HCEC 1CT (cell line): ENCODE measurements around the gene LRRFIP2.
"Not testable (repeated sequence)": the region's sequence is repeated elsewhere in the genome, so short reads cannot be mapped to it uniquely, and the experiment has no call there.

ENCODE experiments used
- DNase-seq: peaks from one replicate; pipeline ENCODE4 v3.0.0-alpha.2; 2017

Gene LRRFIP2

DNA sequence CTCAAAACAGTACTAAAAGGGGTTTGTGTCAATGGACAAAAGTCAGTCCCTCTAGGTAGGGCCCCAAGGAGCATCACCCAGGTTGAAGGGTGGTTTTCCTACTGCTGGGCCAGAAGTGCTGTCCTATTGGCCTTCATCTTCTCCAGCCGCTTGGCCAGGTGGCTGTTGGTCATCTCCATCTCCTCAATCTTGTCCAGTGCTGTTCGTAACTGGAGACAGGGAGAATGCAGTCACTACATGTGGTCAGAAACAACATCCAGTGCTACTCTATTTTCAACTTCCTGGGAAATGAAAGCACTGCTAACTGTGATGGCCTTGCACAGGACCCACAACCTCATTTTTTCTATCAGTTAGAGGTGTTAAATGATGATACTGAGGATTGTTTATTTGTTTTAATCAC, 120.6 kb downstream of the LRRFIP2 start:
- DNase-seq: no peak

DNA sequence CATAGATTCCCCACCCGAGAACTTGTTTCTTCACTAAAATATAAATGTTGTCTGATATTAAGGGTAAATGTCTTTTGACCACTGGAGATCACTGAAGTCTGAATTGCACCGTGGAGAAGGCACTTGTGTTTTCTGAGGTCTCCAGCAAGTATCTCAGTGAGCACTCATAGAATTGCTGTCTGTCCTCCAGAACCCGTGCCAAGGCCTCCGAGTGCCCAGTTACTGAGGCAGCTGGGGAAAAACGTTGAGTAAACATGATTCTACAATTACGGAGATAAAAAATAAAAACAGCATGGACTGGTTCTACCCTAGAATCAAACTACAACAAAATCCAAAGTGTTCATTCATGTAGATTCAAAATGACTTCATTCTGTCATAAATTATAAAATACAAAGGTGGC, 121.0 kb downstream of the LRRFIP2 start:
- DNase-seq: no peak

- no peak for DNase-seq
Measured at GRCh38 chr3:37052860-37053259, 121.5 kb downstream of the LRRFIP2 start.

DNA sequence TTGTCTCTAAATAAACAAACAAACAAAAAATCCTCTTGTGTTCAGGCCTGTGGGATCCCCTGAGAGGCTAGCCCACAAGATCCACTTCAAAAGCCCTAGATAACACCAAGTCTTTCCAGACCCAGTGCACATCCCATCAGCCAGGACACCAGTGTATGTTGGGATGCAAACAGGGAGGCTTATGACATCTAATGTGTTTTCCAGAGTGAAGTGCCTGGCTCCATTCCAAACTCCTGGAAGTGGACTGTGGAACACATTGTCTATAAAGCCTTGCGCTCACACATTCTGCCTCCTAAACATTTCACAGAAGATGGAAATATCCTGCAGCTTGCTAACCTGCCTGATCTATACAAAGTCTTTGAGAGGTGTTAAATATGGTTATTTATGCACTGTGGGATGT, 124.1 kb downstream of the LRRFIP2 start:
- no peak for DNase-seq

DNA sequence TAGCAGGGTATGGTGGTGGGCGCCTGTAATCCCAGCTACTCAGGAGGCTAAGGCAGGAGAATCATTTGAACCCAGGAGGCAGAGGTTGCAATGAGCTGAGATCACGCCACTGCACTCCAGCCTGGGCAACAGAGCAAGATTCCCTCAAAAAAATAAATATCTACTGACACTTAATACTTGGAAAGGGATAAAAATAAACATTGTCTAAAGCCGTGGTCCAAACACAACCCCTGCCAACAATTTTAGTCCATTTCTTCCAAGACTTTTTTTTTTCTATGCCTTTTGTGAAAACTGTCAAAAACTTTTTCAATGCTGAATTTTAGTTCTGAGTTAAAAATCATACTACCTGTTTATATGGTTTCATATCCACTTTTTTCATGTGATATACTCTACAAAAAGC, 131.7 kb downstream of the LRRFIP2 start:
- DNase-seq: not testable (repeated sequence)

GRCh38 chr3:37041546-37042195, 132.7 kb downstream of the LRRFIP2 start:
- DNase-seq: no peak

GRCh38 chr3:37040231-37040630, 134.2 kb downstream of the LRRFIP2 start:
- DNase-seq: peak; percentile 53

GRCh38 chr3:37039161-37039846, 135.1 kb downstream of the LRRFIP2 start:
- DNase-seq: no peak

- no peak for DNase-seq
Measured at GRCh38 chr3:37037352-37037751, 137.0 kb downstream of the LRRFIP2 start.

DNA sequence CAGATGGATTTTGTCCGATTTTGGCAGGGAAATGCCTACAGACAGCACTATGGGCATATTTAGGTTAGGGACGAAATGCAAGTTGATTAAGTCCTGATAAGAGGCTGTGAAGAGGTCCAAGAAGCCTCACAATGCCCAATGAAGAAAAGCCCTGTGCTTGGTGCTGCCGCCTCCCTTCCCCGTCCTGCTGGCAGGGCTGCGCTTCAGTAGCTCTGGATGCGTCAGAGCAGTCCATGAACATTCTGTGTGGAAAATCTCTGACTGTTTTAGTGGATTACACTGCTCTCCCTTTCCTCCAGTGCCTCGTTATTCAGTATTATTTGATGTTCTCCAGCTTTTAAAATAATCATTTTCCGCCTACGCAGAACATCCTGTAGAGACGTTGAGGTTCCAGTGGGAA, 141.4 kb downstream of the LRRFIP2 start:
- DNase-seq: no peak

DNA sequence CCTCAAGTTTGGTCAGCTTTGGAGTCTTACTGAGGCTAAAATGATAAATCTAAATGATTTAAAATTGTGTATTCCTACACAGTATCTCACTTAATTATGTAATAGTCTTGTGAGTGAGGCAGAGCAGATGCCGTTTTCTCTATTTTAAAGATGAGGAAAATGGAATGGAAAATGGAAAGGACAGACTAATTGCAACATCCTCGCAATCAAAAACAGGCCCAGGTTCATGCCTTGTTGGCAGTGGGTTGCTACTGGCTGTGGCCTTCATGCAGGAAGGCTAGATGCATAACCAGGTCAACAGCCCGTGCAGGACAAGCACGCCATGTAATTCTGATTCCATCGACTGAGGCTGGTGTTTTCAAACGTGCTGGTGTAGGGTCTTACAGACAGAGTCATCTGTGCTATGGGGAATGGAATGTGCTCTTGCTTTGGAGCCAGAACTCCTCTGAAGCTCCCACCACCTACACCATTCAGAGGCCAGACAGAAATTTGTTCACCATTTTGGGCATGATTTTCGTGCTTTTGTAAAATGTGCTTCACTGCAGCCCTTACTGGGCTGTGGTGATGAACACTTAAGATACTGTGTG, 143.2 kb downstream of the LRRFIP2 start:
- no peak for DNase-seq

DNA sequence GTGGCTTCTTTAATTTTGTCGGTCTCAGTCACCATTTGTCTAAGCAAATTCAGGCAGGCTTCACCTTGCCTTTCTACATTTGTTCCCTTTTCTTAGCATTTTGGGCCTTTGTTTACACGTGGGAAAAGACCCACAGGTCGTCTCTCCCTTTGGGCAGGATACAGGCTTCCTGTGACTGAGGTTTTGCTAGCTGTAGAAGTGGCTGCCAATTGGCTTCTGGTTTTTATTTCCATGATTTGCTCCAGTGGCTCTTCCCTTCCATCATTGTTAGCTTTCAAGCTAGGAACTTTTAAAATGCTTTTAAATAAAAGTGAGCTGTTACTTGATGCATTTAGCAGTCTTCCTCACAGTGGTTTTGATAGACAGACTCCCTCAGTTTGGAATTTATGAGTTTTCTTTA, 143.8 kb downstream of the LRRFIP2 start:
- no peak for DNase-seq

DNA sequence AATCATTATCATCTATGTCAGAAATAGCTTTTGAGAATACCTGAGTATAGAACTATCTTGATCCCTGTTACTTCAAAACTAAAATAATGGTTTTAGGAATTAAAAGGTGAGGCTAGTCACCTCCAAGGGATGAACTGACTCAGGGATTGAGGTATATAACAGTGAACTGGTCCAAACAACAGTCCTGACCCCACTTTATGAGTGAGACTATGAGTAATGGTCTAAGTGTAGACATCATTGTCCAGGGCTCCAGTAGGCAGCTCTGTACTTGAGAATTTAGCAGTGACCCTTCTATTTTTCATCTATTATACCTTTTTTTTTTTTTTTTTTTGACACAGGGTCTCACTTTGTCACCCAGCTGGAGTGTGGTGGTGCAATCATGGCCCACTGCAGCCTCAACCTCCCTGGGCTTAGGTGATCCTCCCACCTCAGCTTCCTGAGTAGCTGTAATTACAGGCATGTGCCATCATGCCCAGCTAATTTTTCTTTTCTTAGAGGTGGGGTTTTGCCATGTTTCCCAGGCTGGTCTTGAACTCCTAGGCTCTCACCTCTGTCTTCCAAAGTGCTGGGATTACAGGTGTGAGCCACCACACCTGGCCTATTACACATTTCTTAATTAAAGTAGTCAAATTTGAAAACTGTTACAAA, 144.7 kb downstream of the LRRFIP2 start:
- DNase-seq: no peak

- DNase-seq: no peak
Measured at GRCh38 chr3:37029111-37029510, 145.3 kb downstream of the LRRFIP2 start.

GRCh38 chr3:37028329-37028728, 146.1 kb downstream of the LRRFIP2 start:
- DNase-seq: no peak

DNA sequence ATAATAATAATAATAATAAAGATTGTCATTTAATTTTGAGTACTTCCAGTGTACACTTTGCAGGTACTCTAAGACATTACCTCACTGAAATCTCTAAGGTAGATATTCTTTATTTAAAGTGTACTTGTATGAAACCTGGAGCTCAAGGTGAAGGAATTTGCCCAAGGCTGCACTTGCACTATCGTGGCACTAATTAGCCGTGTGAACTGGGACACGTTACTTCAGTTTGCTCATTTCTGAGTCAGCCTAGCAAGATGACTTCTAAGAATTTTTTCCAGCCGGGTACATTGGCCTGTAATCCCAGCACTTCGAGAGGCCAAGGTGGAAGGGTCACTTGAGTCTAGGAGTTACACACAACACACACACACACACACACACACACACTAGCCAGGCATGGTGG, 147.5 kb downstream of the LRRFIP2 start:
- DNase-seq: no peak

- DNase-seq: no peak
Measured at GRCh38 chr3:37025561-37026335, 148.6 kb downstream of the LRRFIP2 start.

DNA sequence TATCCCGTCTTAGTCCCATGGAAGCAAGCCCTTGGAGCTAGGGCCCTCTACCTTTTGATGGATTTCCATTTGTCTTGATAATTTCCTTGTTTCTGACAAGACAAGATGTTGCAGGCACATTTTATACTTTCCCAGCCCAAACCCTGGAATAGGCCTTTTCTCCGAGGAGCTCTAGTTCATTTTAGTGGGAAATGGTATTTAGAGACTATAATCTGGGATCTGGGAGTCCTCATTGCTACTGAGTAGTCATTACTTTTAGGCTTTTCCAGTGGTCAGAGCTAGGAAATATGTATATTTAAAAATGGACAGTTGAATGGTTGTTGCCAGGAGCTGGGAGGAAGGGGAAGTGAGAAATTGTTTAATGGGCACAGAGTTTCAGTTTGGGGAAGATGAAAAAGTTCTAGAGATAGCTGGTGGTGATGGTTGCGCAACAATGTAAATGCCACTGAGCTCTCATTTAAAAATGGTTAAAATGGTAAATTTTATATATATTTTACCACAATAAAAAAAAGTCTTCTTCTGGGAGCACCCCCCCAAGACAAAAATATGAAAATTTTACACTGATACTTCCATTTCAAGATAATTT, 149.5 kb downstream of the LRRFIP2 start:
- no peak for DNase-seq

- peak; percentile 17 for DNase-seq
Measured at GRCh38 chr3:37024092-37024491, 150.3 kb downstream of the LRRFIP2 start.

DNA sequence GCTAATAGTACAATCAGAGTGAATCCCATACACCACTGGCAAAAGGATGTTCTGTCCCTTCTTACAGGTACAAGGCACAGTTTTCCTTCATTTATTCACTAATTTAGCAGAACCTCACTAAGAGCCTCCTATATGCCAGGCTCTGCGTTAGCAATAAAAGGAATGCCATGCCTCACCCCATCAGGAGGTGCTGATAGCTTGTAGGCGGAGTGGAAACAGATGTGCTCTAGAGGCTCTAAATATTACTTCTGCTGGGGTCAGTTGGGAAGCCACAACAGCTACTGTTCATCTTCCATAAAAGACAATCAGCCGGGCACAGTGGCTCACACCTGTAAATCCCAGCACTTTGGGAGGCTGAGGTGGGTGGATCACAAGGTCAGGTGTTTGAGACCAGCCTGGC, 156.7 kb downstream of the LRRFIP2 start:
- no peak for DNase-seq

GRCh38 chr3:37016903-37017302, 157.5 kb downstream of the LRRFIP2 start:
- DNase-seq: no peak

DNA sequence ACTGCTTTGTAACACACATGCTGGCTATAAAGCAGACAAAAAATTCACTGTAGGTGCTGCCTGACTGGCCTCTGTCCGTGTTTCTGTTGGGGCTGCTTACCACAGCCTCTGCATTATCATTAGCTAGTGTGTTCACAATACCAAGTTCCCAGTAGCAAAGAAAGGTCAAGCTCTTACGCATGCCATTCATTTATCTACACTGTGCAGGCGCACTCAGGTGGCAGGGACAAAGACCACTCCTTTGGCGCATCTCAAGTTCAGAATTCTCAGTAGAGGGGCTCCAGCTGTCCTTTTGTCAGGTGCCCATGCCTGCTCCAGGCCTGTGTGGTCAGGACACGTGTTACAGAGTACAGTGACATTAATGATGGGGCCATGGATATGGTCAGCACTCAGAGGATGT, 158.7 kb downstream of the LRRFIP2 start:
- no peak for DNase-seq

GRCh38 chr3:37014620-37015019, 159.8 kb downstream of the LRRFIP2 start:
- DNase-seq: no peak
